A549 (cell line): ENCODE results near the gene ATXN1L.

Source experiments
- BHLHE40 ChIP-seq: IDR thresholded peaks from 2 replicates; pipeline ENCODE4 v1.6.1; 2012; ENCODE audit warnings: low read depth, low read length, inconsistent platforms
- CTCF ChIP-seq: fragments of >200 bp; sonication (Bioruptor Twin); formaldehyde crosslinking; IDR thresholded peaks from 3 replicates; pipeline ENCODE4 v1.5.1; 2016
- POLR2A ChIP-seq: IDR thresholded peaks from 2 replicates; pipeline ENCODE4 v1.6.1; 2012; ENCODE audit warnings: mild to moderate bottlenecking, low read length
- RAD21 ChIP-seq, 2 experiments: fragments of >200 bp in 1 of 2; sonication (Bioruptor Twin) in 1 of 2; formaldehyde crosslinking in 1 of 2; IDR thresholded peaks in 1 of 2; conservative IDR thresholded peaks in 1 of 2; 2 replicates in 1 of 2; 3 replicates in 1 of 2; pipeline ENCODE4 v1.6.1; 2012 to 2018; ENCODE audit warnings: inconsistent platforms in 1 of 2

GRCh38 chr16:71895679-71896365 is 50.0 kb downstream of the ATXN1L start:
- no peak for TF ChIP-seq POLR2A
- TF ChIP-seq CTCF, result no peak
- no peak for TF ChIP-seq RAD21 (conservative IDR thresholded peaks at IDR 0.05 in 1 of 2, IDR thresholded peaks at IDR 0.05 in 1 of 2)
- TF ChIP-seq BHLHE40, result no peak
